ENCODE measurements around the gene SCYGR4. TPM values are rescaled to one million over a fixed set of nuclear protein-coding genes. Genes with fewer than 3 reads are reported as not detected.
A peak's percentile ranks its signal among the peaks of the same experiment; 100 is the strongest.
"Not testable (repeated sequence)": the region's sequence is repeated elsewhere in the genome, so short reads cannot be mapped to it uniquely, and the experiment has no call there.

The SCYGR4 gene
- not detected for total RNA-seq
- long read RNA-seq: 0 reads

- intact Hi-C loops (cut with DNase I): no loop called here
- DNase-seq (ENCODE audit: missing footprints) (no peak), ATAC-seq (peak; percentile 62)
These were observed at the start of gene SCYGR4 for GRCh38 chr2:227617316-227618230. Gene SCYGR4, plus strand, starts transcription at chr2:227617498. Its CDS starts 0 bp downstream, at chr2:227617498.

GRCh38 chr2:227568852-227569169 is 48.5 kb upstream of the SCYGR4 start:
- intact Hi-C loops (cut with DNase I): no loop called here
- no peak for DNase-seq (ENCODE audit: missing footprints)
- ATAC-seq: no peak

GRCh38 chr2:227570615-227571014 is 46.7 kb upstream of the SCYGR4 start:
- DNase-seq (ENCODE audit: missing footprints) (no peak), ATAC-seq (no peak)
- intact Hi-C loops (cut with DNase I): no loop called here

- ATAC-seq (no peak), DNase-seq (ENCODE audit: missing footprints) (no peak)
- intact Hi-C loops (cut with DNase I): no loop called here
These were observed 41.2 kb upstream of the SCYGR4 start for GRCh38 chr2:227576110-227576509.

GRCh38 chr2:227576812-227577211 is 40.5 kb upstream of the SCYGR4 start:
- no peak for ATAC-seq
- no peak for DNase-seq (ENCODE audit: missing footprints)
- intact Hi-C loops (cut with DNase I): no loop called here

- intact Hi-C loops (cut with DNase I): no loop called here
- ATAC-seq (no peak), DNase-seq (ENCODE audit: missing footprints) (no peak)
These were observed 39.7 kb upstream of the SCYGR4 start for GRCh38 chr2:227577555-227577954.

- intact Hi-C loops (cut with DNase I): no loop called here
- ATAC-seq: no peak
- DNase-seq (ENCODE audit: missing footprints): no peak
These were observed 38.7 kb upstream of the SCYGR4 start for GRCh38 chr2:227578642-227579041.

GRCh38 chr2:227579791-227580190 is 37.5 kb upstream of the SCYGR4 start:
- intact Hi-C loops (cut with DNase I): no loop called here
- DNase-seq (ENCODE audit: missing footprints) (no peak), ATAC-seq (no peak)

GRCh38 chr2:227582369-227582768 is 34.9 kb upstream of the SCYGR4 start:
- ATAC-seq: no peak
- intact Hi-C loops (cut with DNase I): no loop called here

GRCh38 chr2:227592694-227593387 is 24.5 kb upstream of the SCYGR4 start:
- no peak for ATAC-seq
- DNase-seq (ENCODE audit: missing footprints): no peak
- intact Hi-C loops (cut with DNase I): no loop called here

More at GRCh38 chr2:227582369-227582768, 34.9 kb upstream of the SCYGR4 start:
- DNase-seq (ENCODE audit: missing footprints): no peak

- DNase-seq (ENCODE audit: missing footprints) (no peak), ATAC-seq (no peak)
- intact Hi-C loops (cut with DNase I): no loop called here
These were observed 21.5 kb upstream of the SCYGR4 start for GRCh38 chr2:227595797-227596196.

- intact Hi-C loops (cut with DNase I): no loop called here
- ATAC-seq: no peak
- DNase-seq (ENCODE audit: missing footprints): no peak
These were observed 20.3 kb upstream of the SCYGR4 start for GRCh38 chr2:227597036-227597435.

- DNase-seq (ENCODE audit: missing footprints): no peak
- intact Hi-C loops (cut with DNase I): no loop called here
- no peak for ATAC-seq
These were observed 19.3 kb upstream of the SCYGR4 start for GRCh38 chr2:227597998-227598397.

- DNase-seq (ENCODE audit: missing footprints); ATAC-seq; intact Hi-C loops (cut with DNase I): not testable (repeated sequence)
These were observed 18.3 kb upstream of the SCYGR4 start, which contains the start of gene SCYGR2 for GRCh38 chr2:227598835-227599503. Gene SCYGR2, plus strand, starts transcription at chr2:227598893. Its CDS starts 0 bp downstream, at chr2:227598893.

- DNase-seq (ENCODE audit: missing footprints) (no peak), ATAC-seq (no peak)
- intact Hi-C loops (cut with DNase I): no loop called here
These were observed 14.9 kb upstream of the SCYGR4 start for GRCh38 chr2:227602358-227602757.

- no peak for DNase-seq (ENCODE audit: missing footprints)
- intact Hi-C loops (cut with DNase I): no loop called here
- peak; percentile 23 for ATAC-seq
These were observed 10.8 kb upstream of the SCYGR4 start for GRCh38 chr2:227606476-227606875.

- DNase-seq (ENCODE audit: missing footprints) (no peak), ATAC-seq (no peak)
- intact Hi-C loops (cut with DNase I): no loop called here
These were observed 9.4 kb upstream of the SCYGR4 start for GRCh38 chr2:227607941-227608340.

- intact Hi-C loops (cut with DNase I): no loop called here
- DNase-seq (ENCODE audit: missing footprints) (no peak), ATAC-seq (no peak)
These were observed 8.5 kb upstream of the SCYGR4 start for GRCh38 chr2:227608561-227609338.

GRCh38 chr2:227610123-227610522 is 7.2 kb upstream of the SCYGR4 start:
- DNase-seq (ENCODE audit: missing footprints) (no peak), ATAC-seq (no peak)
- intact Hi-C loops (cut with DNase I): no loop called here

Data from Right ventricle myocardium inferior (tissue), 1 donor.